COR-L47 (cell line): ENCODE measurements around the gene CACNA2D2.
A peak's percentile ranks its signal among the peaks of the same experiment; 100 is the strongest.

Experiments
- DNase-seq: peaks from one replicate; lab custom pipeline; 2025; lab: John Stamatoyannopoulos, UW

CACNA2D2 gene

GRCh38 chr3:50502225-50502583 is 1.2 kb downstream of the CACNA2D2 start:
- no peak for DNase-seq

GRCh38 chr3:50495609-50496423 is 7.6 kb downstream of the CACNA2D2 start:
- DNase-seq: no peak

- DNase-seq: no peak
These were observed 9.3 kb downstream of the CACNA2D2 start for GRCh38 chr3:50494126-50494525.

- DNase-seq: no peak
These were observed 9.8 kb downstream of the CACNA2D2 start for GRCh38 chr3:50493623-50494022.

- no peak for DNase-seq
These were observed 10.3 kb downstream of the CACNA2D2 start for GRCh38 chr3:50493086-50493485.

GRCh38 chr3:50491023-50491422 is 12.4 kb downstream of the CACNA2D2 start:
- DNase-seq: no peak

GRCh38 chr3:50490424-50490823 is 13.0 kb downstream of the CACNA2D2 start:
- no peak for DNase-seq

GRCh38 chr3:50487181-50487580 is 16.3 kb downstream of the CACNA2D2 start:
- DNase-seq: no peak

GRCh38 chr3:50486219-50486888 is 17.1 kb downstream of the CACNA2D2 start:
- no peak for DNase-seq

- no peak for DNase-seq
These were observed 18.7 kb downstream of the CACNA2D2 start for GRCh38 chr3:50484722-50485121.

GRCh38 chr3:50483374-50483773 is 20.1 kb downstream of the CACNA2D2 start:
- peak; percentile 63 for DNase-seq

GRCh38 chr3:50481992-50482391 is 21.4 kb downstream of the CACNA2D2 start:
- DNase-seq: no peak

- no peak for DNase-seq
These were observed 23.0 kb downstream of the CACNA2D2 start for GRCh38 chr3:50480471-50480870.

- no peak for DNase-seq
These were observed 23.9 kb downstream of the CACNA2D2 start for GRCh38 chr3:50479523-50479922.

GRCh38 chr3:50478671-50479260 is 24.7 kb downstream of the CACNA2D2 start:
- no peak for DNase-seq

GRCh38 chr3:50478051-50478450 is 25.4 kb downstream of the CACNA2D2 start:
- DNase-seq: no peak

GRCh38 chr3:50475348-50475747 is 28.1 kb downstream of the CACNA2D2 start:
- no peak for DNase-seq

- DNase-seq: no peak
These were observed 28.7 kb downstream of the CACNA2D2 start for GRCh38 chr3:50474717-50475116.

GRCh38 chr3:50473768-50474167 is 29.7 kb downstream of the CACNA2D2 start:
- DNase-seq: no peak

GRCh38 chr3:50472958-50473357 is 30.5 kb downstream of the CACNA2D2 start:
- DNase-seq: no peak

GRCh38 chr3:50470658-50471057 is 32.8 kb downstream of the CACNA2D2 start:
- no peak for DNase-seq

GRCh38 chr3:50467919-50468318 is 35.5 kb downstream of the CACNA2D2 start:
- DNase-seq: no peak

GRCh38 chr3:50466177-50466576 is 37.3 kb downstream of the CACNA2D2 start:
- DNase-seq: no peak
